GM12873 (cell line): Measurements from ENCODE around the gene N4BP3.

ENCODE experiments used
- TF ChIP-seq, protein P1 (sequence below): IDR thresholded peaks from 2 replicates; pipeline ENCODE4 v1.5.1; 2012; ENCODE audit warnings: low read depth, mild to moderate bottlenecking, moderate library complexity, low read length, control low read depth; ENCODE audit not compliant: insufficient read depth; ENCODE audit errors: missing control alignments

N4BP3 gene

DNA sequence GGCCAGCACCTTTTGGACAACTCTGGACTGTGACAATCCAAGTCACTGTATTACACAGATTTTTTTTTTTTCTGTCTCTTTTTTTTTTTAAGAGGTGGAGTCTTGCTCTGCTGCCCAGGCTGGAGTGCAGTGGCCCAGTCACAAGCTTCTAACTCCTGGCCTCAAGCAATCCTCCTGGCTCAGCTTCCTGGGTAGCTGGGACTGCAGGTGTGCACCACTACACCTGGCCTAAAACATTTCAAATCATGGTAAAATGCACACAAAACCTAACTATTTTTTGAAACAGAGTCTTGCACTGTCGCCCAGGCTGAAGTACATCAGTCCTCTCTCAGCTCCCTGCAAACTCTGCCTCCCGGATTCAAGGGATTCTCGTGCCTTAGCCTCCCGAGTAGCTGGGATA, 7.2 kb upstream of the N4BP3 start:
- TF ChIP-seq, protein P1, sequence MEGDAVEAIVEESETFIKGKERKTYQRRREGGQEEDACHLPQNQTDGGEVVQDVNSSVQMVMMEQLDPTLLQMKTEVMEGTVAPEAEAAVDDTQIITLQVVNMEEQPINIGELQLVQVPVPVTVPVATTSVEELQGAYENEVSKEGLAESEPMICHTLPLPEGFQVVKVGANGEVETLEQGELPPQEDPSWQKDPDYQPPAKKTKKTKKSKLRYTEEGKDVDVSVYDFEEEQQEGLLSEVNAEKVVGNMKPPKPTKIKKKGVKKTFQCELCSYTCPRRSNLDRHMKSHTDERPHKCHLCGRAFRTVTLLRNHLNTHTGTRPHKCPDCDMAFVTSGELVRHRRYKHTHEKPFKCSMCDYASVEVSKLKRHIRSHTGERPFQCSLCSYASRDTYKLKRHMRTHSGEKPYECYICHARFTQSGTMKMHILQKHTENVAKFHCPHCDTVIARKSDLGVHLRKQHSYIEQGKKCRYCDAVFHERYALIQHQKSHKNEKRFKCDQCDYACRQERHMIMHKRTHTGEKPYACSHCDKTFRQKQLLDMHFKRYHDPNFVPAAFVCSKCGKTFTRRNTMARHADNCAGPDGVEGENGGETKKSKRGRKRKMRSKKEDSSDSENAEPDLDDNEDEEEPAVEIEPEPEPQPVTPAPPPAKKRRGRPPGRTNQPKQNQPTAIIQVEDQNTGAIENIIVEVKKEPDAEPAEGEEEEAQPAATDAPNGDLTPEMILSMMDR, result no peak

DNA sequence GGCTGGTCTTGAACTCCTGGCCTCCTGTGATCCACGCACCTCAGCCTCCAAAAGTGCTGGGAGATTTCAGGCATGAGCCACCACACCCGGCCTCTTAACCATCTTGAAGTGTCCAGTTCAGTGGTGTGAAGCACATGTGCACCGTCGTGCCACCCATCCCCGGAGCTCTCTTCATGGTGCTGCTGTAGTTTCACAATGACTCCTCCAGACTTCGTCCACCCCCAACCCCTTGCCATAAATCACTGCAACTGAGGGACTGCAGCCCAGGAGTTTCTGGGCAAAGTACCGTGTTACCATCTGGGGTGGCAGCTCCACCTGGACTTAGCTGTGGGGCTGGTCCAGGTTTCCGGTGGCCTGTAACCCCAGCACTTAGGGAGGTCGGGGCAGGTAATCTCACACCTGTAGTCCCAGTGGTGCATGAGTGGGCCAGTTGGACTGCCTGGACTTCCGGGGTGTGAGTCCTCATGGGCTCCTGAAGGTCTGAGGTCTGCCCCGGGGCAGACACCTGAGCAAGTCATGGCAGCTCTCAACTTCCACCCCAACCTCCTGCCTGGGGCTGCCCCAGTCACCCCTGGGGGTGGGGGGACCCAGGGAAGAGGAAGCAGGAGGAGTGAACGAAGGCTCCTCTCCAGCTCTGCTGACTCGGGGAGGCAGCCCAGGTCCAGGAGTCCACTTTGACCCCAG, 6.6 kb upstream of the N4BP3 start:
- TF ChIP-seq, protein P1, result no peak

DNA sequence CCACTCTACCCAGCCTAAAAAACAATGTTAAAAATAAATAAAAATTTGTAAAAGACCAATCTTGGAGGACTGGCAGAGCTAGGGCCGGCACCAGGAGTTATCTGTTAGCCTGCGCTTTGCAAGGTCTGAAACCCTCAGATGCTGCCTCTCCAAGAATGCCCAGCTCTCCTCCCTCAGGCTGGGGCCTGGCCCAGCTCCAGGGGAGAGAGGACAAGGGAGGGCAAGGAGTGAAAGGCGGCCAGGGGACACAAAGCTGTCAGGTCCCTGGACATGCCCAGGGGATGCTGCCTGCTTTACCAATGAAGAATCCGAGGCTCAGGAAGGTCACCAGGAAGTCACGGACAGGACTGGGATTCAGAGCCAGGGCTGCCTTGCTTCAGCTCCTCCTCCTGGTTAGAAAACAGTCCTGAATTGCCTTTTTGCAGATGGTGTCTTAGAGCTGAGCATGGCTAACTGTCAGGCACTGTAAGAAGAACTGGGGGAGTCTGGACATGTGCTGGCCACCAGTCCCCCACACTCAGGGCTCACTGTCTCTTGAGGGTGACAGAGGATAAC, 5.5 kb upstream of the N4BP3 start:
- TF ChIP-seq, protein P1, result no peak

DNA sequence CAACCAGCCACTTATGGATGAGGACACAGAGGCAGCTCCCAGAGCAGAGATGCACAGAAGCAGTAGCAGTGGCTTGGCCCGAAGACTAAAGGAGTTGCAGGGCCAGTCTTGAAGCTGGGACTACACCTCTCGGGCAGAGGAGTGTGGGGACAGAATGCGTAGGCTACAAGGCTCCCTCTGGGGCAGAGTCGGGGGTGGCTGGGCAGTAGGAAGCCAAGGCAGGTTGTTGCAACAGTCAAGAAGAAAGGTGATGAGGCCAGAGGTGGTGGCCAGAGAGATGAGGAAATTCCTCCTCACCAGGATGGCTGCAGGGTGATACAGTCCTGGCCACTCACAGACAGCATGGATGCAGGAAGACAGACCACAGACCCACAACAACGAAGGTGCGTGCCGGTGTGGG, 4.9 kb upstream of the N4BP3 start:
- TF ChIP-seq, protein P1, result no peak

DNA sequence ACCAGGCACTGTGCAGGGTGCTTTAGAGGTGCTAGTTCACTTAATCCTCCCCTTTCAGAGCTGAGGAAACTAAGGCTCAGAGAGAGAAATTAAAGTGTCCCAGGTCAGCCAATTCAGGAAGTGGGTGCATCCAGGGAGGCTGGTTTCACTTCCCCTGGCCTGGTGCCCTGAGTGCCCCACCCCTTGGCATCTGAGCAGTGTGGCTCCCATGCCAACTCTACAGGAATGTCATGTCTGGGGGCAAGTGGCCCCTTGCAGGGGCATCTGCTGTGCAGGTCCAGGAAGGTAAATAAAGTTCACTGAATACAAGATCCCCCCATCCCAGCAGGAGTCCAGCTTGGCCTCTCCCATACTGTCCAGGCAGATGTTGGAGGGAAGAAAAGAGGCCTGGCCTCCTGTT, 4.4 kb upstream of the N4BP3 start:
- TF ChIP-seq, protein P1, result no peak

DNA sequence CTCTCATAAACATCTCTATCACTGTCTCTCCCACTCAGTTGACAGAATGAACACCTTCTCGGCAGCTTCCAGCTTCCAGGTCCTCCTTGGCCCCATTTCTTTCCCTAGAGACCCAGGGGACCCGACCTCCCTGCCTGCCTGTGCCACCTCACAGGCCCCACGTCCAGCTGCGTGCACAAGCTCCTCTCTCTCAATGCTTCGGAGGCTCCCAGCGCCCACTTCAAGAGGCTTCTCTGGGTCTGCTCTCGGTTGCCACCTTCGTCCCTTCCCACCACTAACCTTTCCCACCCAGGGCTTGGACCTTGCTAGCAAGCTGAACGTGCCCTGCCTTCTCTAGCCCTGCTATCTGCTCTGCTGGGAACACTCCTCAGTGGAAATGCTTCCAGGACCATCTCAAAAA, 2.8 kb upstream of the N4BP3 start:
- TF ChIP-seq, protein P1, result no peak

DNA sequence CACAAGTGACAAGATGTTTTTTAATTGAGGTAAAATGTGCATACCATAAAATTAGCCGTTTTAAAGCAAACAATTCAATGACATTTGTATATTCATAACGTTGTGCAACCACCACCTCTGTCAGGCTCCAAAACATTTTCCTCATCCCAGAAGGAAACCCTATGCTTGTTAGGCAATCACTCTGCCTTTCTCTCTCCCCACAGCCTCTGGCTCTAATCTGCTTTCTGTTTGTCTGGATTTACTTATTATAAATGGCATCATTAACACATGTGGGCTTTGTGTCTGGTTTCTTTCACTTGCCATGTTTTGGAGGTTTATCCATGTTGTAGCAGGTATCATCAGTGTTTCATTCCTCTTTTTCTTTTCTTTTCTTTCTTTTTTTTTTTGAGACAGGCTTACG, 1.4 kb upstream of the N4BP3 start:
- TF ChIP-seq, protein P1, result no peak

DNA sequence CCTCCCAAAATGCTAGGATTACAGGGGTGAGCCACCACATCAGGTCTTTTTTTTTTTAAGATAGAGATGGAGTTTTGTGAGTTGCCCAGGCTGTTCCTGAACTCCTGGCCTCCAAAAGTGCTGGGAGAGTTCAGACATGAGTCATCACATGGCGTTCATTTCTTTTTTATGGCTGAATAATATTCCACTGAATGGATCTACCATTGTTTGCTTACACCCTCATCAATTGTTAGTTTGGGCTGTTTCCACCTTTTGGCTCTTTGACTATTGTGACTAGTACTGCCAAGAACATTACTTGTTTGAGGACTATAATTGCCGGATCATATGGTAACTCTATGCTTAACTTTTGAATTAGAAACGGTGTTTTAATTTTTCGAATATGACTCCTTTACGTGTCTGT, 787 bp upstream of the N4BP3 start:
- TF ChIP-seq, protein P1, result no peak
